Measurements from ENCODE around the gene JAK2.

DNA sequence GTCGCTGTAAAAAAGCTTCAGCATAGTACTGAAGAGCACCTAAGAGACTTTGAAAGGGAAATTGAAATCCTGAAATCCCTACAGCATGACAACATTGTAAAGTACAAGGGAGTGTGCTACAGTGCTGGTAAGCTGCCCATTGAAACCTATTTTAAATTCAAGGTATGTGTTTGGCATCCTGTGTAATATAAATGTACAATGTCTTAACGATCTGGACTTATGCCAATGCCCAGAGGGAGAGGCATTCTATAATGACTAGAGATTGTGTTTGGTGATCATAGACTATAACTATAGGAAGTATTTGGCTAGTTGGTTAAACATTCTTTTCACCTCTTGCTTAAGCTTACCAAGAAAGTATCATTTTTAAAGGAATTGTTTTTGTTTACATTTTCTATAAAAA is 104.7 kb downstream of the JAK2 start:
- TF ChIP-seq, protein P1, sequence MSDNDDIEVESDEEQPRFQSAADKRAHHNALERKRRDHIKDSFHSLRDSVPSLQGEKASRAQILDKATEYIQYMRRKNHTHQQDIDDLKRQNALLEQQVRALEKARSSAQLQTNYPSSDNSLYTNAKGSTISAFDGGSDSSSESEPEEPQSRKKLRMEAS (IDR thresholded peaks at IDR 0.05) = no peak
- no peak for TF ChIP-seq EHMT2 (IDR thresholded peaks at IDR 0.05; ENCODE audit: low read depth)
- TF ChIP-seq, protein P2, sequence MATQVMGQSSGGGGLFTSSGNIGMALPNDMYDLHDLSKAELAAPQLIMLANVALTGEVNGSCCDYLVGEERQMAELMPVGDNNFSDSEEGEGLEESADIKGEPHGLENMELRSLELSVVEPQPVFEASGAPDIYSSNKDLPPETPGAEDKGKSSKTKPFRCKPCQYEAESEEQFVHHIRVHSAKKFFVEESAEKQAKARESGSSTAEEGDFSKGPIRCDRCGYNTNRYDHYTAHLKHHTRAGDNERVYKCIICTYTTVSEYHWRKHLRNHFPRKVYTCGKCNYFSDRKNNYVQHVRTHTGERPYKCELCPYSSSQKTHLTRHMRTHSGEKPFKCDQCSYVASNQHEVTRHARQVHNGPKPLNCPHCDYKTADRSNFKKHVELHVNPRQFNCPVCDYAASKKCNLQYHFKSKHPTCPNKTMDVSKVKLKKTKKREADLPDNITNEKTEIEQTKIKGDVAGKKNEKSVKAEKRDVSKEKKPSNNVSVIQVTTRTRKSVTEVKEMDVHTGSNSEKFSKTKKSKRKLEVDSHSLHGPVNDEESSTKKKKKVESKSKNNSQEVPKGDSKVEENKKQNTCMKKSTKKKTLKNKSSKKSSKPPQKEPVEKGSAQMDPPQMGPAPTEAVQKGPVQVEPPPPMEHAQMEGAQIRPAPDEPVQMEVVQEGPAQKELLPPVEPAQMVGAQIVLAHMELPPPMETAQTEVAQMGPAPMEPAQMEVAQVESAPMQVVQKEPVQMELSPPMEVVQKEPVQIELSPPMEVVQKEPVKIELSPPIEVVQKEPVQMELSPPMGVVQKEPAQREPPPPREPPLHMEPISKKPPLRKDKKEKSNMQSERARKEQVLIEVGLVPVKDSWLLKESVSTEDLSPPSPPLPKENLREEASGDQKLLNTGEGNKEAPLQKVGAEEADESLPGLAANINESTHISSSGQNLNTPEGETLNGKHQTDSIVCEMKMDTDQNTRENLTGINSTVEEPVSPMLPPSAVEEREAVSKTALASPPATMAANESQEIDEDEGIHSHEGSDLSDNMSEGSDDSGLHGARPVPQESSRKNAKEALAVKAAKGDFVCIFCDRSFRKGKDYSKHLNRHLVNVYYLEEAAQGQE (IDR thresholded peaks at IDR 0.05) = no peak
- no peak for TF ChIP-seq CTCF (IDR thresholded peaks at IDR 0.05)
- TF ChIP-seq BHLHE40 (IDR thresholded peaks at IDR 0.05; ENCODE audit: low read depth, low read length) = no peak
- TF ChIP-seq ELK1 (IDR thresholded peaks at IDR 0.05; ENCODE audit: low read depth, low read length) = no peak

Data from A549 (cell line).